H7 (cell line): Measurements from ENCODE around the gene AZU1. TPM values are rescaled to one million over a fixed set of nuclear protein-coding genes. Genes with fewer than 3 reads are reported as not detected.

Experiments used
- DNase-seq: peaks from one replicate; pipeline ENCODE4 v3.0.0; 2012
- H3K27me3 ChIP-seq: 2 replicates; pipeline ENCODE4 v1.6.0; 2011; ENCODE audit warnings: mild to moderate bottlenecking, low read length; ENCODE audit not compliant: control insufficient read depth, insufficient read depth
- H3K36me3 ChIP-seq: replicated peaks from 2 replicates; pipeline ENCODE4 v1.5.1; 2011; ENCODE audit warnings: low read length; ENCODE audit not compliant: control insufficient read depth, insufficient read depth
- H3K4me3 ChIP-seq: 2 replicates; pipeline ENCODE4 v1.5.1; 2011; ENCODE audit warnings: low read depth, mild to moderate bottlenecking, control low read depth, low read length, moderate library complexity; ENCODE audit not compliant: insufficient read depth
- total RNA-seq: library from RNA; depleted of rRNA; stranded (reverse); fragments of >200 nt; shearing (Covaris generic); gene quantifications from 2 replicates; pipeline ENCODE4 v1.2.3, GENCODE V29; 2014

Gene AZU1
- total RNA-seq, 1 experiment from 2014 or later, result 1.3 TPM

DNA sequence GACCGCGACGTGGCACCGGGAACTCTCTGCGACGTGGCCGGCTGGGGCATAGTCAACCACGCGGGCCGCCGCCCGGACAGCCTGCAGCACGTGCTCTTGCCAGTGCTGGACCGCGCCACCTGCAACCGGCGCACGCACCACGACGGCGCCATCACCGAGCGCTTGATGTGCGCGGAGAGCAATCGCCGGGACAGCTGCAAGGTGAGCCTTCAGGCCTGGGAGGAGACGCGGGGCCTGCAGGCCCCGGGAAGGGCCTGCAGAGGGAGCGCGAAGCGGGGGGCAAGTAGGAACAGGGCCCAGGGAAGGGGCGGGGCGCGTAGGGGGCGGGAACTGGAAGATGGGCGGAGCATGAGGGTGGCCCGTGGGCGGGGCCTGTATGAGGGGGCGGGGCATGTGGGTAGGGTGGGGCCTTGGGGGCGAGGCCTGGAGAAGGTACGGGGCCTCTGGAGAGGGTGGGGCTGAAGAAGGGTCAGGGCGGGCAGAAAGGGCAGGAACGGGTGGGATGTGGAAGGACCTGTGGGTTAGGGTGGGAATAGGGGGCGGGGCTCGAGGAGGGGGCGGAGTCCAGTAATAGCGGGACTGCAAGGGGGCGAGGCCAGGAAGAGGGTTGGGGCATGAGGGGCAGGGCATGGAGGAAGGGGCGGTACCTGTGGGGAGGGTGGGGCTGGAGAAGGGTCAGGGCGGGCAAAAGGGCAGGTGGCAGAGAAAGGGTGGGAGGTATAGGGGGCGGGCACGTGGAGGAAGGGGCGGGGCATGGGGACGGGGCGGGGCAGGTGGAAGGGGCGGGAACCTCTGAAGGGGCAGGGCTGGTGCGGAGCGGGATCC, 34.3 kb downstream of the AZU1 start:
- Histone ChIP-seq H3K27me3 (peaks cover 28% of the 10 kb centered on the region), H3K36me3 (no peaks in the 10 kb centered on the region), H3K4me3 (peak overlapping the region; percentile 50)
- DNase-seq, result peak; percentile 98

DNA sequence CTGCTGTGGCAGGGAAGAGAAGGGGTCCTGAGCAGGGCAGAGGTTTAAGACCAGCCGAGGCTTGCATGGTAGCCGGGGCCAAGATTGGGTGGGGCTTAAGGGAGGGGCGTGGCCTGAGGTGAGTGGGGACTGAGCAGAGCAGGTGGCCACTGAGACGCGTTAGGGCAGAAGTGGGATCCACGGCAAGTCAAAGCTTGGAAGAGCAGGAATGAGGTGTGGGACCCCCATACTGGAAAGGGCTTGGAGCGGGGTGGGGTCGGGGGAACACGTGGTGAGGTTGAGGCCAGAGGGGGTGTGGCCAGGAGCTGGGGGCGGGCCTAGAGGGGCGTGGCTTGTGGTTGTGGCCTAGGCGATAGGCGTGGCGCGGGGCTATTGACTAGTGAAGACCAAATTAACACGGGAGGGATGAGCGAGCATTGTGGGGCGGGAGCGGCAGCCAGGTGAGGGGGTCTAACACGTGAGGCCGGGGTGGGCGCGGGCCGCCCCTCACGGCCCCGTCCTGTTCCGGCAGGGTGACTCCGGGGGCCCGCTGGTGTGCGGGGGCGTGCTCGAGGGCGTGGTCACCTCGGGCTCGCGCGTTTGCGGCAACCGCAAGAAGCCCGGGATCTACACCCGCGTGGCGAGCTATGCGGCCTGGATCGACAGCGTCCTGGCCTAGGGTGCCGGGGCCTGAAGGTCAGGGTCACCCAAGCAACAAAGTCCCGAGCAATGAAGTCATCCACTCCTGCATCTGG, 35.1 kb downstream of the AZU1 start:
- peak; percentile 96 for DNase-seq
- Histone ChIP-seq H3K27me3 (peaks cover 28% of the 10 kb centered on the region), H3K36me3 (no peaks in the 10 kb centered on the region), H3K4me3 (peak overlapping the region; percentile 50)

DNA sequence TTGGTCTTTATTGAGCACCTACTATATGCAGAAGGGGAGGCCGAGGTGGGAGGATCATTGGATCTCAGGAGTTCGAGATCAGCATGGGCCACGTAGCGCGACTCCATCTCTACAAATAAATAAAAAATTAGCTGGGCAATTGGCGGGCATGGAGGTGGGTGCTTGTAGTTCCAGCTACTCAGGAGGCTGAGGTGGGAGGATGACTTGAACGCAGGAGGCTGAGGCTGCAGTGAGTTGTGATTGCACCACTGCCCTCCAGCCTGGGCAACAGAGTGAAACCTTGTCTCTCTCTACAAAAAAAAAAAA, 35.6 kb downstream of the AZU1 start:
- Histone ChIP-seq H3K4me3 (peak overlapping the region; percentile 50; the same call in 1 of the 2 replicates), H3K27me3 (peaks cover 28% of the 10 kb centered on the region), H3K36me3 (no peaks in the 10 kb centered on the region)
- DNase-seq, result no peak

DNA sequence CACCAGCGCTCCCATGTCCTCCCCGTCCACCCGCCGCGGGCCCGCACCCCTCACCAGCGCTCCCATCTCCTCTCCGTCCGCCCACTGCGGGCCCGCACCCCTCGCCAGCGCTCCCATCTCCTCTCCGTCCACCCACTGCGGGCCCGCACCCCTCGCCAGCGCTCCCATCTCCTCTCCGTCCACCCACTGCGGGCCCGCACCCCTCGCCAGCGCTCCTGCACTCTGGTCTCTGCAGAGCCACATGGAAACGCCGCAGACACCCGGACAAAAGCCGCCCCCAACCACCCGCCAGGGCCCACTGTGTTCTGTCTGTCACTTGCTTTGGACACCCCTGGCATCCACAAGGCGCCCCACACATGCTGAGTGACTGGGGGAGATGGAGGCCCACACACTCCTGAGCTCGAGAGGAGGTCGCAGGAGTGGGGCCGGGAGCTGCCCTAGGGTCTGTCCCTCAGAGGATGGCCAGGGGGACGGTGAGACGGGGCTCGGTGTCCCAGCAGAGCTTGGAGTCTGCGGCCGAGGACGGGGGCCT, 39.2 kb downstream of the AZU1 start:
- DNase-seq, result peak; percentile 74
- no peak overlapping the region; the same call in 1 of the 2 replicates for H3K4me3 ChIP-seq
- peaks cover 6% of the 10 kb centered on the region; the same call in 1 of the 2 replicates for H3K27me3 ChIP-seq
- H3K36me3 ChIP-seq, result no peaks in the 10 kb centered on the region

DNA sequence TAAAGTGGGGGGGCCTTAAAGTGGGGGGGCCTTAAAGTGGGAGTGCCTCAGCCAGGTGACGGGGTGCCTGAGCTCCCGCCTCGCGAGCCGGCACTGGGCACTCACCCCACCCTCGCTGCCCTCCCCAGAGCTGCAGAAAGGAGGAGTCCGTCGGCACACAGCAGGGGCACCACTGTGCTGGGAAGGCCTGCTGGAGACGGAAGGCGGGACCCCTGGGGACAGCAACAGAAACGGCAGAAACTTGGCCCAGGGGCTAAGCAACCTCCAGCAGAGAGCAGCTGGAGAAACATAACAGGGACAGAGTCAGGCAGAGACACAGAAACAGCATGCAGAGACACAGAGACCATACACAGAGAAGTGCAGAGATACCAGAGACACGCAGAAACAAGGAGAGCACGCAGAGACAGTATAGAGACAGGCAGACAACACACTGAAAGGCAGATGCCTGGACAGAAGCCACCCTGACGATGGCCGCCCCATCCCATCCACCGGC, 39.7 kb downstream of the AZU1 start:
- no peak overlapping the region for H3K4me3 ChIP-seq
- DNase-seq, result peak; percentile 77
- peaks cover 6% of the 10 kb centered on the region; the same call in 1 of the 2 replicates for H3K27me3 ChIP-seq
- no peaks in the 10 kb centered on the region for H3K36me3 ChIP-seq

DNA sequence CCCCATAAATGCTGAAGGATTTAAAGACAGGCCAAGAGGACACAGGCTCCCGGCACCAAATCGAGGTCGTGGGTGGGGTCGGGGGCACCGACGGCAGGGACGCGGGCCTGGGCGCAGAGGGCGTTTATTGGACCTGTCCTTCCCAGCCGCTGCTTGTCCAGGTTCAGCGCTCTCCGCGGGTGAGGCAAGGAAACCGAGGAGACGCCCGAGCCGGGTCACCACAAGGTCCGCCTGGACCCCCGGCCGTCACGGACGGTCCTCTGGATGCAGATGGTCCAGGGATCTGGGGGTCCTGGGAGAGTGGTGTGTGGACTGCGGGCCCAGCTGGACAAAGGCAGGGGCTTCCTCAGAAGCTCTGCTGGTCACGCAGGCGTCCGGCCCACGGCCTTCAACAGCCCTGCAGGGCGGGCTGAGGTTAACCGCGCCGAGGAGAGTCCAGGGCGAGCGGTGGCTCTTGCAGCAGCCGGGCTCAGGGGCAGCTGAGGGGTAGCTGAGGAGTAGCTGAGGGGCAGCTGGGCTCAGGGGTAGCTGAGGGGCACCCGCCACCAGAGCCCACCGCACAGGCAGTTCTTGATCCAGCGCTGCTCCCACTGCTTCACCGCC, 40.3 kb downstream of the AZU1 start:
- no peak for DNase-seq
- H3K4me3 ChIP-seq, result no peak overlapping the region

DNA sequence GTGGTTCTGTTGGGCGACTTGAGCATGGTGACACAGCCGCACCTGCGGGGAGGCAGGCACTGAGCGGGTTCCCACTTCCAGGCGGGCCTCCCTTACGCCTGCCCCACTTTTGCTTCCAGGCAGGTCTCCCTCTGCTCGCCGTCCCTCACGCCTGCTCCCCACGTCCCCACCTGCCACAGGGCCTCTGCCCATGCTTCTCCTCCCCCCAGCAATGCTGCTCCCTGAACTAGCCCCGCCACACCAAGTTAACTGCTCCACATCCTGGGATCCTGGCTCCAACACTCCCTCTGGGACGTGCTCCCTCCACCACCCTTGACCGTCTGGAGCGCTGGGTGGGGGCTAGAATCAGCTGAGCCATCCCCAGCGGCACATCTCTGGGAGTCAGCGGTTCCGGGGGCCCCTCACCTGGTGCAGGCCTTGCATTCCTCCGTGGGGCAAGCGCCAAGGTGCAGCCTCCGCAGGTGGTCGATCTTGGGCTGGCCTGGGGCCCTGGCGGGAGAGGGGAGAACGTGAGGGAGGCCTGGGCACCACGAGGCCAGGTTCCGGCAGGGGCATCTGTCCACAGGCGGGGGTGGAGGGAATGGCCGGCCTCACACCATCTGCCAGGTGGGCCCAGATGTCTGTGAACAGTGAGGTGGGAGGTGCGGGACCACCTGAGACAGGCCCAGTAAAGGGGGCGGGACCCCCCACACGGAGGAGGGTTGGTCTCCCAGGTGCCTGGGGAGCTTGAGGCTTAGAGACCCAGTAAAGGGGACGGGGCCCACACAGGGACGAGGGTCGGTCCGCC, 41.0 kb downstream of the AZU1 start:
- Histone ChIP-seq H3K36me3 (no peaks in the 10 kb centered on the region; the same call in 1 of the 2 replicates), H3K4me3 (no peak overlapping the region), H3K27me3 (peaks cover 2% of the 10 kb centered on the region; the same call in 1 of the 2 replicates)
- no peak for DNase-seq

More for the DNA sequence above, 40.3 kb downstream of the AZU1 start:
- Histone ChIP-seq H3K27me3 (peaks cover 6% of the 10 kb centered on the region; the same call in 1 of the 2 replicates), H3K36me3 (no peaks in the 10 kb centered on the region)

DNA sequence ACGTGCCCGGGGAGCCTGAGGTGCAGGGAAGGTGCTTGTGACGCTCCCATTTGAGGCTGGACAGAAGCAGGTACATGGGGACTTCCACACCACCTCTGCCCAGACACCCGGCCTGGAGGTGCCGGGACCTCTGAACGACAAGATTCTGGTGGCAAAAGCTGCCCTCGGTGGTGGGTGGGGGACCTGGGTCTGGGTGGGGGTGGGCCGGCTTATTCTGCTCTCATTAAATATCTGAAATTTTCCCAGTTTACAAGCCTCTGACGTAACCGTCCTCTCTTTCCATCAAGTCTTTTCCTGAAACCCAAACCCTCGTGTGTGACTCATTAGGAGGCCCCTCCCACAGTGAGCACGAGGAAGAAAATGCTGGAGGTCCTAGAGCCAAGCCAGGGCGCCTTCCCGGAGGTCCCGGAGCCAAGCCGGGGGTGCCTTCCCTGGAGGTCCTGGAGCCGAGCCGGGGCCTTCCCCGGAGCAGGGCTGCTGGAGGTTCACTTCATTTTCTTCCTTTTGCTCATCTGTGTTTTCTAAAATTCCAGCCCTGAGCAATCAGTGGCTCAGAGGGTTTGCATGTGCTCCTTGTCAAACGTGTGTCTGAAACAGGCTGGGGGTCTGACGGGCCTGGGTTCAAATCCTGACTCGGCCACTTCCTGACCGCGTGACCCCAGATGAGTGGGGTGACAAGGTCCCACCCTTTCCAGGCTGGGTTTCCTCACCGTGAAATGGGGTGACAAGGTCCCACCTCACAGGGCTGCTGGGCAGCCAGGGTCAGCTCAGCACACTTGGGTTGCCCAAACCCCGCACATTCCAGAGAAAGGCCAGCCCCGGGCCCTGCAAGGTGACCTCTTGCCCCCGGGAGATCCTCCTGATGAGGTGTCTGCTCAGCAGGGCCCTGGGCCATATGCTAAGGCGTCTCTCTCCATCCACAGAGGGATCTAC, 41.9 kb downstream of the AZU1 start:
- no peak for DNase-seq
- H3K27me3 ChIP-seq, result no peaks in the 10 kb centered on the region
- no peaks in the 10 kb centered on the region; the same call in 1 of the 2 replicates for H3K36me3 ChIP-seq
- H3K4me3 ChIP-seq, result no peak overlapping the region

DNA sequence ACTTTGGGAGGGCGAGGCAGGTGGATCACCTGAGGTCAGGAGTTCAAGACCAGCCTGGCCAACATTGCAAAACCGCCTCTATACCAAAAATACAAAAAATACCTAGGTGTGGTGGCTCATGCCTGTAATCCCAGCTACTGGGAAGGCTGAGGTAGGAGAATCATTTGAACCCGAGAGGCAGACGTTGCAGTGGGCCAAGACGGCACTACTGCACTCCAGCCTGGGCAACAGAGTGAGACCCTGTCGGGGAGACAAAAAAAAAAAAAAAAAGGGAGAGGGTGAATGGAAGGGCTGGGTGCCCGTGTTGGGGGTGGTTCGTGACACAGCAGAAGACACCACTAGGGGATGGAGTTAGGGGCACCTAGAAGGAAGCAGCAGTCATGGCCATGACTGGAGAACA, 42.7 kb downstream of the AZU1 start:
- Histone ChIP-seq H3K27me3 (no peaks in the 10 kb centered on the region), H3K4me3 (no peak overlapping the region), H3K36me3 (no peaks in the 10 kb centered on the region; the same call in 1 of the 2 replicates)
- no peak for DNase-seq

DNA sequence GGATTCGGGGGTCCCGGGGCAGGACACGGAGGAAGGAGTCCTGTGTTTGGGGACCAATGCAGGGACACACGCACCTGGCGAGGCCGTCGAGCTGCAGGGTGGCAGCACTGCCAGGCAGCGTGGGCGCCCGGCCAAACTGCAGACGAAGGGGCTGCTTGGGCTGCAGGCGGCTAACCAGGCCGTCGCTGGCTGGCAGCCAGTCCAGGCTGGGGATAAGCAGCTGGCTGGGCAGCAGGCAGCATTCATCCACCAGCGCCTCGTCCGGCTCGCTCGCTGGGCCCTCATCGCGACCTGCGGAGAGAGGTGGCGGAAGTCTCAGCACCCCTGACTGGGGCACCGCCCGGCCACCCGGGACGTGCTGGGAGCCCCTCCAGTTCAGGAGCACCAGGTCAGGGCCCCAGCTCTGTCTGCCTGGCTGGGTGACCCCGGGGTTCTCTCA, 43.3 kb downstream of the AZU1 start:
- Histone ChIP-seq H3K4me3 (no peak overlapping the region), H3K36me3 (no peaks in the 10 kb centered on the region; the same call in 1 of the 2 replicates), H3K27me3 (no peaks in the 10 kb centered on the region)
- peak; percentile 71 for DNase-seq

DNA sequence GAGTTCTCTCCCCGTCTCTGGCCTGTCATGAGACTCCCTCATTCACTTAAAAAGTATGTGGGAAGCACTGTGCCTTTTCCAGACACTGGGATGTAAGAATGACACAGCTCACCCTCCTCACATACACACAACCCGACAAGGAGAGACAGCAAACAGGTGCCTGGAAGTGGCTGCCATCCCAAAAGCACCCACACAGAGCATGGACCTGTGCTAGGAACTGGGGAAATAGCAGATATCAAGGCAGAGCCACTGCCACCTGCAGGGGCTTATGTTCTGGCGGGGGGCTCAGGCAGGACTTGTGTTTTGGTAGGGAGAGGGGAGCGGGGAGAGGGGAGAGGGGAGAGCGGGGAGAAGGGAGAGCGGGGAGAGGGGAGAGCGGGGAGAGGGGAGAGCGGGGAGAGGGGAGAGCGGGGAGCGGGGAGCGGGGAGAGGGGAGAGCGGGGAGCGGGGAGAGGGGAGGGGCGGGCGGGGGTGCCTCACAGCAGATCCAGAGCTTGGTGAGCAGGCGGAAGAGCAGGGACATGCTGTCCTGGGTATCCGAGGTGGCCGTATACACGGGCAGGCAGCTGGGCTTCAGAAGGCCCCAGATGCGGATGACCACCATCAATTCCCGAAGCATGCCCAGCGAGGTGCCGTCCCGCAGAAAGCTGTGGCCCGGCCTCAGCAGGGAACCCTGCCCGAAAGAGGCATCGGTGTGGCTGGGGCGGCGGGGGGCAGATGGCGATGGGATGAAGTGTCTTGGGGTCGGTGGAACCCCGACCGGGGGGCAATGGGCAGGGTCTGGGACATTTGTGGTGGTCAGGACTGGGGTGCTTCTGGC, 44.0 kb downstream of the AZU1 start:
- H3K4me3 ChIP-seq, result peak overlapping the region; percentile 20
- peak; percentile 87 for DNase-seq

DNA sequence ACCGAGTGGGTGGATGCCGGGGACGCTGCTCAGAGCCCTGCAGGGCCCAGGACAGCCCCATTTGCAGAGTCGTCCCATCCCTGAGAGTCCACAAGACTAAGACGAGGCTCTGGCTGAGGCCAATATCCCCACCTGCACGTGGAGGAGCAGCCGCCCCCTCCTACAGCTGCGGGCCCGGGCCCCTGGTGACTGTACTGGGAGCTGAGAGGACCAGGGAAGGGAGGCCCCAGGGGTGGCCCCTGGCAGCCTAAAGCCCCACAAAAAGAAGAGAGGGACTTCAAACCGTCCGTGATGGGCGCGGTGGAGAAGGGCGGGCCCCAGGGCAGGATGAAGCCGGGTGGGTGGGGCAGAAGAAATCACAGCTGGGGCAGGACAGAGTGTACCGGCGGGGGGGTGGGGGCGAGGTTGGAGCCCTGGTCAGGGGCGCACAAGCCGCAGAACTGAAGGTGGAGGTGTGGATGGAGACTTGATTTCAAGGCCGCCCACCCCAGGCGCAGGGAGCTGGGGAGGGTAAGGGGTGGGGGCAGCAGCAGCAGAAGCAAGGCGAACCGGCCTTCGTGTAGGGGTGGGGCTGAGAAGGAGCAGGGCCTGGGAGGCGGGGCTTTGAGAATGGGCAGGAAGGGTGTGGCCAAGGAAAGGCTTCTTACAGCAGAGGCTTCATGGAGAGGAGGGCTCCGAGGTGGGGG, 44.8 kb downstream of the AZU1 start:
- no peaks in the 10 kb centered on the region for H3K27me3 ChIP-seq
- H3K4me3 ChIP-seq, result peak overlapping the region; percentile 20
- DNase-seq, result peak; percentile 91
- no peaks in the 10 kb centered on the region; the same call in 1 of the 2 replicates for H3K36me3 ChIP-seq

More for the DNA sequence above, 44.0 kb downstream of the AZU1 start:
- no peaks in the 10 kb centered on the region; the same call in 1 of the 2 replicates for H3K36me3 ChIP-seq
- no peaks in the 10 kb centered on the region for H3K27me3 ChIP-seq
